Measurements from ENCODE around the gene PARPBP.

The PARPBP gene

GRCh38 chr12:102182635-102183034, 62.7 kb downstream of the PARPBP start:
- Histone ChIP-seq H3K27me3 (ENCODE audit: control insufficient read depth in 1 of 2, insufficient read depth in 2 of 2, low read length in 2 of 2) (no peaks in the 10 kb centered on the region), H3K9me3 (ENCODE audit: control insufficient read depth in 1 of 2, low read length in 2 of 2) (no peaks in the 10 kb centered on the region), H3K4me1 (ENCODE audit: control insufficient read depth in 1 of 2, insufficient read depth in 2 of 2, low read length in 2 of 2) (peaks cover 0 to 5% of the 10 kb centered on the region in 2 donors), H3K9ac (ENCODE audit: low read depth in 1 of 2, low read length in 2 of 2) (no peak overlapping the region), H3K36me3 (ENCODE audit: control insufficient read depth in 1 of 2, insufficient read depth in 2 of 2, low read length in 2 of 2) (no peaks in the 10 kb centered on the region), H3K4me3 (ENCODE audit: low read depth in 1 of 2, low read length in 2 of 2) (no peak overlapping the region), H3K27ac (ENCODE audit: low read depth, low read length) (no peak overlapping the region)

- Histone ChIP-seq H3K27me3 (ENCODE audit: control insufficient read depth in 1 of 2, insufficient read depth in 2 of 2, low read length in 2 of 2) (no peaks in the 10 kb centered on the region), H3K9me3 (ENCODE audit: control insufficient read depth in 1 of 2, low read length in 2 of 2) (no peaks in the 10 kb centered on the region), H3K9ac (ENCODE audit: low read depth in 1 of 2, low read length in 2 of 2) (no peak overlapping the region), H3K4me3 (ENCODE audit: low read depth in 1 of 2, low read length in 2 of 2) (no peak overlapping the region), H3K27ac (ENCODE audit: low read depth, low read length) (no peak overlapping the region), H3K36me3 (ENCODE audit: control insufficient read depth in 1 of 2, insufficient read depth in 2 of 2, low read length in 2 of 2) (no peaks in the 10 kb centered on the region), H3K4me1 (ENCODE audit: control insufficient read depth in 1 of 2, insufficient read depth in 2 of 2, low read length in 2 of 2) (no peaks in the 10 kb centered on the region)
Measured at GRCh38 chr12:102195826-102196225, 75.8 kb downstream of the PARPBP start.

- H3K9me3 ChIP-seq (ENCODE audit: control insufficient read depth in 1 of 2, low read length in 2 of 2), result no peaks in the 10 kb centered on the region
- no peak within 1 kb of the TSS for H3K27ac ChIP-seq (ENCODE audit: low read depth, low read length)
- H3K36me3 ChIP-seq (ENCODE audit: control insufficient read depth in 1 of 2, insufficient read depth in 2 of 2, low read length in 2 of 2), result no peaks in the 10 kb centered on the region
- no peaks in the 10 kb centered on the region for H3K27me3 ChIP-seq (ENCODE audit: control insufficient read depth in 1 of 2, insufficient read depth in 2 of 2, low read length in 2 of 2)
- H3K4me3 ChIP-seq (ENCODE audit: low read depth in 1 of 2, low read length in 2 of 2), result no peak within 1 kb of the TSS
- no peak within 1 kb of the TSS for H3K9ac ChIP-seq (ENCODE audit: low read depth in 1 of 2, low read length in 2 of 2)
- no peaks in the 10 kb centered on the region for H3K4me1 ChIP-seq (ENCODE audit: control insufficient read depth in 1 of 2, insufficient read depth in 2 of 2, low read length in 2 of 2)
Measured at GRCh38 chr12:102197789-102198188, 77.8 kb downstream of the PARPBP start, which contains the start of gene PMCH. Gene PMCH, minus strand, starts transcription at chr12:102197833. Its CDS starts 63 bp downstream, at chr12:102197770.

DNA sequence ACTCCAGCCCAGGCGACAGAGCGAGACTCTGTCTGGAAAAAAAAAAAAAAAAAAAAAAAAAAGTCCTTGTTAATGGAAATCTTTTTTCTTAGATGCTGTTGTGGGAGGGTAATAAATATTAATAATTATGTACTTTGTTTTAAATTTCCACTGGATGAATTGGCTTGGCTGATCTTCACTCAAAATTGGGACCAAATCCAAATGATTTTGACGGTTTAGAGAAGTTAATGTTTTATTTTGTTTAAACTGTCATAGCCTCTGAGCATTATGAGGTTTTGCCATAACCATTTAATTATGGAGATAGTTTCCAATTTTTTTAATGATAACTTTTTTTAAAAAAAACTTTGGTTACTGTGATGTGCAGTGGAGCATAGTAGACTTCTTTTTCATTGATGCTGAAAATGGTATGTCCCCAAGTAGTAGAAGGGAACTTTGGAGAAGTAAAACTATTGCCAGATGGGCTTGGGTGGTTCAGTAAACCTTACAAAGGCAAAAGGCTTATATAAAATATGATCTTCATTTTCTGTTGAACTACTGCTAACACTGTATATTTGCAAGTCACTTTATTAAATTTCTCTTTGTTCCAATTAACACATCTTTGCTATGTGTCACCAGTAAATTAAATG, 81.6 kb downstream of the PARPBP start:
- Histone ChIP-seq H3K9me3 (ENCODE audit: control insufficient read depth in 1 of 2, low read length in 2 of 2) (no peaks in the 10 kb centered on the region), H3K4me1 (ENCODE audit: control insufficient read depth in 1 of 2, insufficient read depth in 2 of 2, low read length in 2 of 2) (no peaks in the 10 kb centered on the region), H3K9ac (ENCODE audit: low read depth in 1 of 2, low read length in 2 of 2) (no peak overlapping the region), H3K36me3 (ENCODE audit: control insufficient read depth in 1 of 2, insufficient read depth in 2 of 2, low read length in 2 of 2) (no peaks in the 10 kb centered on the region), H3K4me3 (ENCODE audit: low read depth in 1 of 2, low read length in 2 of 2) (no peak overlapping the region), H3K27me3 (ENCODE audit: control insufficient read depth in 1 of 2, insufficient read depth in 2 of 2, low read length in 2 of 2) (no peaks in the 10 kb centered on the region), H3K27ac (ENCODE audit: low read depth, low read length) (no peak overlapping the region)

- no peaks in the 10 kb centered on the region for H3K4me1 ChIP-seq (ENCODE audit: control insufficient read depth in 1 of 2, insufficient read depth in 2 of 2, low read length in 2 of 2)
- no peak overlapping the region for H3K4me3 ChIP-seq (ENCODE audit: low read depth in 1 of 2, low read length in 2 of 2)
- no peaks in the 10 kb centered on the region for H3K36me3 ChIP-seq (ENCODE audit: control insufficient read depth in 1 of 2, insufficient read depth in 2 of 2, low read length in 2 of 2)
- no peak overlapping the region for H3K9ac ChIP-seq (ENCODE audit: low read depth in 1 of 2, low read length in 2 of 2)
- no peaks in the 10 kb centered on the region for H3K9me3 ChIP-seq (ENCODE audit: control insufficient read depth in 1 of 2, low read length in 2 of 2)
- H3K27ac ChIP-seq (ENCODE audit: low read depth, low read length), result no peak overlapping the region
- no peaks in the 10 kb centered on the region for H3K27me3 ChIP-seq (ENCODE audit: control insufficient read depth in 1 of 2, insufficient read depth in 2 of 2, low read length in 2 of 2)
Measured at GRCh38 chr12:102202556-102202955, 82.6 kb downstream of the PARPBP start.

- Histone ChIP-seq H3K36me3 (ENCODE audit: control insufficient read depth in 1 of 2, insufficient read depth in 2 of 2, low read length in 2 of 2) (no peaks in the 10 kb centered on the region), H3K4me1 (ENCODE audit: control insufficient read depth in 1 of 2, insufficient read depth in 2 of 2, low read length in 2 of 2) (no peaks in the 10 kb centered on the region)
Measured at GRCh38 chr12:102204025-102204424, 84.0 kb downstream of the PARPBP start.

DNA sequence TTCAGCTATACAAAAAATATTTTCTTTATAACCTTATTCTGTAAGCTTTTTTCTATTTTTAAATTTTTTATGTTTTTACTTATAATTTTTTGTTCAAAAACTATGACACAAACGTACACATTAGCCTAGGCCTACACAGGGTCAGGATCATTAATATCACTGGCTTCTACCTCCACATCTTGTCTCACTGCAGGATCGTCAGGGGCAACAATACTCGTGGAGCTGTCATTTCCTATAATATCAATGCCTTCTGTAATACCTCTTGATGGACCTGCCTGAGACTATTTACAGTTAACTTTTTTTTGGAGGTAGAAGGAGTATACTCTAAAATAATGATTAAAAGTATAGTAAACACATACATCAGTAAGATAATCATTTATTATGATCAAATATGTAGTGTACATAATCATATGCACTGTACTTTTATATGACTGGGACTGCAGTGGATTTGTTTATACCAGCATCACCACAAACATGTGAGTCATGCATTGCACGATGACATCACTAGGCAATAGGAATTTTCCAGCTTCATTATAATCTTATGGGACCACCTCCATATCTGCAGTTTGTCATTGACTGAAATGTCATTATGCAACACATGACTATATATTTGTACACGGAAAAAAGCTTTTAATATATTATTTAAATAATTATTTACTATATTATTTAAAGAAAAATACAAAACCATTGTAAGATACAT, 96.2 kb downstream of the PARPBP start:
- H3K4me1 ChIP-seq (ENCODE audit: control insufficient read depth in 1 of 2, insufficient read depth in 2 of 2, low read length in 2 of 2), result no peaks in the 10 kb centered on the region
- no peaks in the 10 kb centered on the region for H3K9me3 ChIP-seq (ENCODE audit: control insufficient read depth in 1 of 2, low read length in 2 of 2)
- no peak overlapping the region for H3K27ac ChIP-seq (ENCODE audit: low read depth, low read length)
- no peaks in the 10 kb centered on the region for H3K27me3 ChIP-seq (ENCODE audit: control insufficient read depth in 1 of 2, insufficient read depth in 2 of 2, low read length in 2 of 2)
- no peak overlapping the region for H3K9ac ChIP-seq (ENCODE audit: low read depth in 1 of 2, low read length in 2 of 2)
- no peaks in the 10 kb centered on the region for H3K36me3 ChIP-seq (ENCODE audit: control insufficient read depth in 1 of 2, insufficient read depth in 2 of 2, low read length in 2 of 2)
- H3K4me3 ChIP-seq (ENCODE audit: low read depth in 1 of 2, low read length in 2 of 2), result no peak overlapping the region

More at GRCh38 chr12:102204025-102204424, 84.0 kb downstream of the PARPBP start:
- Histone ChIP-seq H3K27ac (ENCODE audit: low read depth, low read length) (no peak overlapping the region), H3K27me3 (ENCODE audit: control insufficient read depth in 1 of 2, insufficient read depth in 2 of 2, low read length in 2 of 2) (no peaks in the 10 kb centered on the region), H3K9ac (ENCODE audit: low read depth in 1 of 2, low read length in 2 of 2) (no peak overlapping the region), H3K9me3 (ENCODE audit: control insufficient read depth in 1 of 2, low read length in 2 of 2) (peaks cover 0 to 2% of the 10 kb centered on the region in 2 donors), H3K4me3 (ENCODE audit: low read depth in 1 of 2, low read length in 2 of 2) (no peak overlapping the region)

DNA sequence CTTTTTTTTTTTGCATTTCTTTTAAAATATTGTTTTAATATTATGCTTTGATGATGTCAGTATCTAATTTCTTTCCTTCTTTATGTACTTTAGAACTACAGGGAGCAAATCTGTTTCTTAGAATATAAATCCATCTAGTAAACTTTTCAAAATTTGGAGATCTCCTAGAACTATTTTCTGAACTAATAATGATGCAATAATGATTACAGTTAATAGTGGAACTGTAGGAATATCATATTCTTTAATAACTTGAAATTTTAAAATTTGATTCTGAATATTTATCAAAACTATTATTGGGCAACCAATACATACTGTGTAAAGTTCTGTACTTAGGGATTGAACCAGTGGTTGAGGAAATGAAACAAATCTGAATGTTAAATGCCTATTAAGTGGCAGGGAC, 100.8 kb downstream of the PARPBP start:
- H3K4me1 ChIP-seq (ENCODE audit: control insufficient read depth in 1 of 2, insufficient read depth in 2 of 2, low read length in 2 of 2), result no peaks in the 10 kb centered on the region
- H3K9ac ChIP-seq (ENCODE audit: low read depth in 1 of 2, low read length in 2 of 2), result no peak overlapping the region
- no peak overlapping the region for H3K4me3 ChIP-seq (ENCODE audit: low read depth in 1 of 2, low read length in 2 of 2)
- no peaks in the 10 kb centered on the region for H3K9me3 ChIP-seq (ENCODE audit: control insufficient read depth in 1 of 2, low read length in 2 of 2)
- no peaks in the 10 kb centered on the region for H3K27me3 ChIP-seq (ENCODE audit: control insufficient read depth in 1 of 2, insufficient read depth in 2 of 2, low read length in 2 of 2)
- H3K36me3 ChIP-seq (ENCODE audit: control insufficient read depth in 1 of 2, insufficient read depth in 2 of 2, low read length in 2 of 2), result no peaks in the 10 kb centered on the region
- H3K27ac ChIP-seq (ENCODE audit: low read depth, low read length), result no peak overlapping the region

- no peak overlapping the region for H3K27ac ChIP-seq (ENCODE audit: low read depth, low read length)
- no peaks in the 10 kb centered on the region for H3K4me1 ChIP-seq (ENCODE audit: control insufficient read depth in 1 of 2, insufficient read depth in 2 of 2, low read length in 2 of 2)
- no peaks in the 10 kb centered on the region for H3K9me3 ChIP-seq (ENCODE audit: control insufficient read depth in 1 of 2, low read length in 2 of 2)
- no peak overlapping the region for H3K9ac ChIP-seq (ENCODE audit: low read depth in 1 of 2, low read length in 2 of 2)
- H3K36me3 ChIP-seq (ENCODE audit: control insufficient read depth in 1 of 2, insufficient read depth in 2 of 2, low read length in 2 of 2), result no peaks in the 10 kb centered on the region
- H3K27me3 ChIP-seq (ENCODE audit: control insufficient read depth in 1 of 2, insufficient read depth in 2 of 2, low read length in 2 of 2), result no peaks in the 10 kb centered on the region
- H3K4me3 ChIP-seq (ENCODE audit: low read depth in 1 of 2, low read length in 2 of 2), result no peak overlapping the region
Measured at GRCh38 chr12:102227954-102228353, 108.0 kb downstream of the PARPBP start.

DNA sequence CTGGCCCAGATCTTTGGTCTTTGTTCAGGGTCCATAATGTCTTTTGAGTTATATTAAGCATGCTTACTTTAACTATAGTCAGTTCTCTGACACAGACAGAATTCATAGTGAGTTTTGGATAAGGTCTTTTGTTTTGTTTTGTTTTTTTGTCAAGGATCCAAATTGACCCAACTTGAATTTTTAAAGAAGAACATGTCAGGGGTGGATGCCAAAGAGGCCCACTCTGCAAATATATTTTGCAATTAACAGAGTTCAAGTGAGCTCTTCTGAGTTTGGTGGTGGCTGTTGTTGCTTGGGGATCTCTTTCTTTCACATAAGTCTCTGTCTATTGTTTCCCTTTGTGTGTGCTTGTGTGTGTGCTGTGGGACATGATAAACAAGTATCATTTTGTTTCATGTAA, 112.1 kb downstream of the PARPBP start:
- Histone ChIP-seq H3K27me3 (ENCODE audit: control insufficient read depth in 1 of 2, insufficient read depth in 2 of 2, low read length in 2 of 2) (no peaks in the 10 kb centered on the region), H3K27ac (ENCODE audit: low read depth, low read length) (no peak overlapping the region), H3K4me1 (ENCODE audit: control insufficient read depth in 1 of 2, insufficient read depth in 2 of 2, low read length in 2 of 2) (no peaks in the 10 kb centered on the region), H3K9ac (ENCODE audit: low read depth in 1 of 2, low read length in 2 of 2) (no peak overlapping the region), H3K4me3 (ENCODE audit: low read depth in 1 of 2, low read length in 2 of 2) (no peak overlapping the region), H3K9me3 (ENCODE audit: control insufficient read depth in 1 of 2, low read length in 2 of 2) (no peaks in the 10 kb centered on the region), H3K36me3 (ENCODE audit: control insufficient read depth in 1 of 2, insufficient read depth in 2 of 2, low read length in 2 of 2) (no peaks in the 10 kb centered on the region)

All from duodenal mucosa (tissue), 2 donors.